ENCODE measurements around the gene ADORA2B. TPM values are rescaled to one million over a fixed set of nuclear protein-coding genes. Genes with fewer than 3 reads are reported as not detected.

Gene ADORA2B
- total and polyA plus RNA-seq, 2 donors from 2014 or later = 0.60 TPM; not detected in 1

DNA sequence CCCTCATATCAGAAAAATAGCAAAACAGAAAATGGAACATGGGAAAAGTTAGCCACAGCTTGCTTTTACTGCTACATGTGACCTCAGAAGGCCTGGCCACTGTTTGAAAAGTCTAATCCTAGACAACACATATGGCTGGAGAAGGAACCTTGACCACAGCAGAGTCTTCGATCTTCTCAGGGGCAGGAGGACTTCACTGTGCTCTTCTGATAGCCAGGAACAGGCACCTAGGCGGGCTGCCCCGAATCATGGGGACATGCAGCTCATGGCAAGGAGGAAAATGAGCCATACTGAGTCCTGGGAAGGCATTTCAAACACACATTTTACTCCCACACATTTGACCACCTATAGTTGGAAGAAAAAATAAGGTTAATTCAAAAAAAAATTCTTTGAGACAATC, 31.1 kb upstream of the ADORA2B start:
- Histone ChIP-seq H3K9me3 (ENCODE audit: control insufficient read depth in 2 of 3, insufficient read depth in 1 of 3, low read length in 3 of 3) (no peaks in the 10 kb centered on the region), H3K4me3 (ENCODE audit: low read length in 3 of 3) (no peak overlapping the region), H3K9ac (ENCODE audit: low read length in 3 of 3) (no peak overlapping the region), H3K27ac (ENCODE audit: low read depth in 2 of 2, low read length in 2 of 2) (no peak overlapping the region), H3K4me1 (ENCODE audit: control insufficient read depth in 2 of 3, insufficient read depth in 2 of 3, low read depth in 1 of 3, low read length in 3 of 3) (peaks cover 0 to 4% (median 3%) of the 10 kb centered on the region in 3 donors), H3K36me3 (ENCODE audit: control insufficient read depth in 2 of 3, insufficient read depth in 3 of 3, low read length in 3 of 3) (no peaks in the 10 kb centered on the region), H3K27me3 (ENCODE audit: control insufficient read depth, insufficient read depth, low read length) (no peaks in the 10 kb centered on the region)
- TF ChIP-seq, protein P1, sequence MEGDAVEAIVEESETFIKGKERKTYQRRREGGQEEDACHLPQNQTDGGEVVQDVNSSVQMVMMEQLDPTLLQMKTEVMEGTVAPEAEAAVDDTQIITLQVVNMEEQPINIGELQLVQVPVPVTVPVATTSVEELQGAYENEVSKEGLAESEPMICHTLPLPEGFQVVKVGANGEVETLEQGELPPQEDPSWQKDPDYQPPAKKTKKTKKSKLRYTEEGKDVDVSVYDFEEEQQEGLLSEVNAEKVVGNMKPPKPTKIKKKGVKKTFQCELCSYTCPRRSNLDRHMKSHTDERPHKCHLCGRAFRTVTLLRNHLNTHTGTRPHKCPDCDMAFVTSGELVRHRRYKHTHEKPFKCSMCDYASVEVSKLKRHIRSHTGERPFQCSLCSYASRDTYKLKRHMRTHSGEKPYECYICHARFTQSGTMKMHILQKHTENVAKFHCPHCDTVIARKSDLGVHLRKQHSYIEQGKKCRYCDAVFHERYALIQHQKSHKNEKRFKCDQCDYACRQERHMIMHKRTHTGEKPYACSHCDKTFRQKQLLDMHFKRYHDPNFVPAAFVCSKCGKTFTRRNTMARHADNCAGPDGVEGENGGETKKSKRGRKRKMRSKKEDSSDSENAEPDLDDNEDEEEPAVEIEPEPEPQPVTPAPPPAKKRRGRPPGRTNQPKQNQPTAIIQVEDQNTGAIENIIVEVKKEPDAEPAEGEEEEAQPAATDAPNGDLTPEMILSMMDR (IDR thresholded peaks at IDR 0.05; ENCODE audit: borderline replicate concordance, extremely low read depth, insufficient read depth) = no peak
- intact Hi-C loops (cut with DNase I) = no loop called here
- no peak for DNase-seq
- no peak for FAIRE-seq

DNA sequence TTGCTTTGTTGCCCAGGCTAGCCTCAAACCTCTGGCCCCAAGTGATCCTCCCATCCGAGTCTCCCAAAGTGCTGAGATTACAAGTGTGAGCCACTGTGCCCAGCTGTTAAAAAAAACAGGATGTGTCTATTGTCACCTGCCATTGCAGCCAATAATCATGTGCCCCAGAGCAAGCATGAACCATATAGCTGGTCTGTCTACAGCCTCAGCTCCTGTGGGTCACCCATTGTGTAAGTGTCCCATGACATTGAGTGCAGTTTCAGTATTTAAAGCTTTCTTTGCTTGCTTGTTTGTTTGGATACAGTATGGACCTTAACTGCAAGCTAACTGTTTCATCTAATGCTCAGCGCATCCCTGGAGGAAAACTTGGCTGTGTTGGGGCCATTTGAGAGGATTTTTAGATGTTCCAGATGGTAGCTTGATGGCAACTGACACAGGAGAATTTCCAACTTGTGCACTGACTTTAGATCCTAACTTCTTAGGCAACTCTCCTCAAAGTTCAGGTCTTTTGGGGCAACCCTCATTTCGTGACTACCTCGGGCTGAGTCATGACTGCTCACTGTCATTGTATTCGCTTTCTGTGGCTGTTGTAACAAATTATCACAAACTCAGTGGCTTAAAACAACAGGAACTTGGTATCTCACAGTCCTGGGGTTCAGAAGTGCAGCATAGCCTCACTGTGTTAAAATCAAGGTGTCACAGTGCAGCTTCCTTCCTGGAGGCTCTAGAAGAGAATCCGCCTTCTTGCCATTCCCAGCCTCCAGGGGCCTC, 30.3 kb upstream of the ADORA2B start:
- Histone ChIP-seq H3K27ac (ENCODE audit: low read depth in 2 of 2, low read length in 2 of 2) (no peak overlapping the region), H3K9ac (ENCODE audit: low read length in 3 of 3) (no peak overlapping the region), H3K36me3 (ENCODE audit: control insufficient read depth in 2 of 3, insufficient read depth in 3 of 3, low read length in 3 of 3) (no peaks in the 10 kb centered on the region), H3K9me3 (ENCODE audit: control insufficient read depth in 2 of 3, insufficient read depth in 1 of 3, low read length in 3 of 3) (no peaks in the 10 kb centered on the region), H3K4me3 (ENCODE audit: low read length in 3 of 3) (no peak overlapping the region), H3K4me1 (ENCODE audit: control insufficient read depth in 2 of 3, insufficient read depth in 2 of 3, low read depth in 1 of 3, low read length in 3 of 3) (peaks cover 0 to under 1% (median 0%) of the 10 kb centered on the region in 3 donors), H3K27me3 (ENCODE audit: control insufficient read depth, insufficient read depth, low read length) (no peaks in the 10 kb centered on the region)
- FAIRE-seq (no peak), DNase-seq (no peak)
- TF ChIP-seq, protein P1 (IDR thresholded peaks at IDR 0.05; ENCODE audit: borderline replicate concordance, extremely low read depth, insufficient read depth) = no peak
- intact Hi-C loops (cut with DNase I) = no loop called here

DNA sequence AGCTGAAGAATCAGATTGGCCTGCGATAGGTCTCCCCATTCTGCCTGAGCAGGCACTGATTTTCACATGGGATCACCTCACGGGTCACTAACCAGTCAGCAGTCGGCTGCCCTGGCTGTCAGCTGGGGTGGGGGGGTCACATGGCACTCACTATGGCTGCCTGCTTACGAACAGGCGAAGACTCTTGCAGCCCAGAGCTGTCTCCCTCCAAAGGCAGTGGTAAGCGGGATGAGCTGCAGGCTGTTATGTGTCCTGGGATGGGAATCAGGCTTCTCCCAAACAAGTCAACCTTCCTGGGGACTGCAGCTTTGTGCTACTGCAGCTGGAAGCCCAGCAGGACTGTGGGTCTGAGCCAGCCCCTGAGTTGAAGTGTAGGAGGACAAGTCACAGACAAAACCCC, 29.0 kb upstream of the ADORA2B start:
- TF ChIP-seq, protein P1 (IDR thresholded peaks at IDR 0.05; ENCODE audit: borderline replicate concordance, extremely low read depth, insufficient read depth) = no peak
- Histone ChIP-seq H3K36me3 (ENCODE audit: control insufficient read depth in 2 of 3, insufficient read depth in 3 of 3, low read length in 3 of 3) (no peaks in the 10 kb centered on the region), H3K4me3 (ENCODE audit: low read length in 3 of 3) (no peak overlapping the region), H3K27me3 (ENCODE audit: control insufficient read depth, insufficient read depth, low read length) (no peaks in the 10 kb centered on the region), H3K4me1 (ENCODE audit: control insufficient read depth in 2 of 3, insufficient read depth in 2 of 3, low read depth in 1 of 3, low read length in 3 of 3) (no peaks in the 10 kb centered on the region), H3K9ac (ENCODE audit: low read length in 3 of 3) (no peak overlapping the region), H3K27ac (ENCODE audit: low read depth in 2 of 2, low read length in 2 of 2) (no peak overlapping the region), H3K9me3 (ENCODE audit: control insufficient read depth in 2 of 3, insufficient read depth in 1 of 3, low read length in 3 of 3) (no peaks in the 10 kb centered on the region)
- FAIRE-seq (no peak), DNase-seq (no peak)
- intact Hi-C loops (cut with DNase I) = no loop called here

Measured in kidney (tissue), 14 donors.